IPS DF 4.7 (cell line): ENCODE data around the gene ATF7.
"Not testable (repeated sequence)": the region's sequence is repeated elsewhere in the genome, so short reads cannot be mapped to it uniquely, and the experiment has no call there.

Experiments
- DNase-seq: peaks from one replicate; pipeline ENCODE4 v3.0.0-alpha.2; 2013; ENCODE audit warnings: low spot score; ENCODE audit errors: extremely low read depth

ATF7 gene

GRCh38 chr12:53627919-53628318 is 1.7 kb upstream of the ATF7 start:
- DNase-seq, result no peak

- no peak for DNase-seq
Observed at GRCh38 chr12:53626702-53627169, 554 bp upstream of the ATF7 start.

GRCh38 chr12:53625373-53625945 is 723 bp downstream of the ATF7 start:
- no peak for DNase-seq

GRCh38 chr12:53624956-53625355 is 1.2 kb downstream of the ATF7 start:
- DNase-seq, result no peak

- no peak for DNase-seq
Observed at GRCh38 chr12:53624458-53624857, 1.7 kb downstream of the ATF7 start.

GRCh38 chr12:53623548-53624385 is 2.4 kb downstream of the ATF7 start:
- DNase-seq, result no peak

GRCh38 chr12:53622724-53623123 is 3.5 kb downstream of the ATF7 start:
- no peak for DNase-seq

- DNase-seq, result no peak
Observed at GRCh38 chr12:53618275-53618674, 7.9 kb downstream of the ATF7 start.

- no peak for DNase-seq
Observed at GRCh38 chr12:53617700-53618099, 8.5 kb downstream of the ATF7 start.

- no peak for DNase-seq
Observed at GRCh38 chr12:53616950-53617349, 9.2 kb downstream of the ATF7 start.

GRCh38 chr12:53613821-53614220 is 12.4 kb downstream of the ATF7 start:
- no peak for DNase-seq

GRCh38 chr12:53612978-53613377 is 13.2 kb downstream of the ATF7 start:
- DNase-seq, result no peak

- DNase-seq, result no peak
Observed at GRCh38 chr12:53611304-53611703, 14.9 kb downstream of the ATF7 start.

- DNase-seq, result not testable (repeated sequence)
Observed at GRCh38 chr12:53606688-53607087, 19.5 kb downstream of the ATF7 start.

GRCh38 chr12:53604581-53604980 is 21.6 kb downstream of the ATF7 start:
- no peak for DNase-seq

- DNase-seq, result no peak
Observed at GRCh38 chr12:53603804-53604203, 22.4 kb downstream of the ATF7 start.

GRCh38 chr12:53603196-53603595 is 23.0 kb downstream of the ATF7 start:
- no peak for DNase-seq

GRCh38 chr12:53602176-53602864 is 23.9 kb downstream of the ATF7 start:
- no peak for DNase-seq

- no peak for DNase-seq
Observed at GRCh38 chr12:53601296-53601847, 24.8 kb downstream of the ATF7 start.

- DNase-seq, result no peak
Observed at GRCh38 chr12:53600490-53601295, 25.5 kb downstream of the ATF7 start.

- DNase-seq, result no peak
Observed at GRCh38 chr12:53599579-53599978, 26.6 kb downstream of the ATF7 start.
